Left ventricle myocardium inferior (tissue), 1 donor: Measurements from ENCODE around the gene ANXA10. TPM values are rescaled to one million over a fixed set of nuclear protein-coding genes. Genes with fewer than 3 reads are reported as not detected.

Experiments used
- DNase-seq: peaks from one replicate; pipeline ENCODE4 v3.0.0-alpha.2; 2020
- H3K27ac ChIP-seq: fragments of 200-600 bp; replicated peaks from 2 replicates; pipeline ENCODE4 v1.8.0; 2021
- H3K27me3 ChIP-seq: fragments of 200-600 bp; 2 replicates; pipeline ENCODE4 v1.8.0; 2021; ENCODE audit warnings: low read depth
- H3K36me3 ChIP-seq: fragments of 200-600 bp; 2 replicates; pipeline ENCODE4 v1.8.0; 2021
- H3K4me1 ChIP-seq: fragments of 200-600 bp; 2 replicates; pipeline ENCODE4 v1.8.0; 2021
- H3K4me3 ChIP-seq: fragments of 200-600 bp; 2 replicates; pipeline ENCODE4 v1.8.0; 2021; ENCODE audit warnings: mild to moderate bottlenecking, moderate library complexity
- H3K9me3 ChIP-seq: fragments of 200-600 bp; replicated peaks from 2 replicates; pipeline ENCODE4 v1.8.0; 2021
- CTCF ChIP-seq: fragments of 200-600 bp; IDR thresholded peaks from 2 replicates; pipeline ENCODE4 v1.8.0; 2021; ENCODE audit warnings: antibody characterized with exemption, mild to moderate bottlenecking, borderline replicate concordance
- intact Hi-C: fragments of 100-400 bp; cut with micrococcal nuclease; formaldehyde crosslinking; loops from one replicate; pipeline ENCODE4 v1.11.0; 2022
- total RNA-seq: library from RNA; stranded (reverse); fragmentation: NEBNext Ultra II Directional; extraction: Animal tissue kit (Norgen Biotek cat#: 25700); gene quantifications from one replicate; pipeline ENCODE4 v1.2.1, GENCODE V29; 2021
- donor health status: DM: no; HTN: yes; CAD: no; lungs with severe emphysema.

ANXA10 gene
- total RNA-seq, 1 donor from 2014 or later = not detected

GRCh38 chr4:168124008-168124641 lies 31.8 kb downstream of the ANXA10 start:
- TF ChIP-seq CTCF = no peak
- Histone ChIP-seq H3K4me1 (peaks cover 8% of the 10 kb centered on the region), H3K27ac (no peak overlapping the region), H3K27me3 (no peaks in the 10 kb centered on the region), H3K9me3 (no peaks in the 10 kb centered on the region), H3K36me3 (no peaks in the 10 kb centered on the region), H3K4me3 (no peak overlapping the region)
- intact Hi-C loops = no loop called here
- no peak for DNase-seq

- H3K27me3 ChIP-seq = no peaks in the 10 kb centered on the region
- TF ChIP-seq CTCF = no peak
- no peaks in the 10 kb centered on the region for H3K4me1 ChIP-seq
- H3K27ac ChIP-seq = no peak overlapping the region
- H3K36me3 ChIP-seq = no peaks in the 10 kb centered on the region
- no peak for DNase-seq
- no peak overlapping the region for H3K4me3 ChIP-seq
- H3K9me3 ChIP-seq = no peaks in the 10 kb centered on the region
- intact Hi-C loops = no loop called here
These were observed 34.6 kb downstream of the ANXA10 start for GRCh38 chr4:168126952-168127351.

GRCh38 chr4:168128601-168129000 lies 36.3 kb downstream of the ANXA10 start:
- no peak for DNase-seq
- no peaks in the 10 kb centered on the region for H3K27me3 ChIP-seq

GRCh38 chr4:168129046-168129772 lies 36.9 kb downstream of the ANXA10 start:
- no peak for TF ChIP-seq CTCF
- no peak for DNase-seq
- intact Hi-C loops = no loop called here
- Histone ChIP-seq H3K9me3 (no peaks in the 10 kb centered on the region), H3K4me3 (no peak overlapping the region), H3K27ac (no peak overlapping the region), H3K36me3 (no peaks in the 10 kb centered on the region), H3K4me1 (no peaks in the 10 kb centered on the region), H3K27me3 (no peaks in the 10 kb centered on the region)

More at GRCh38 chr4:168128601-168129000, 36.3 kb downstream of the ANXA10 start:
- no peak overlapping the region for H3K27ac ChIP-seq
- H3K9me3 ChIP-seq = no peaks in the 10 kb centered on the region
- H3K36me3 ChIP-seq = no peaks in the 10 kb centered on the region
- TF ChIP-seq CTCF = no peak
- no peaks in the 10 kb centered on the region for H3K4me1 ChIP-seq
- intact Hi-C loops = no loop called here
- H3K4me3 ChIP-seq = no peak overlapping the region

- no peak overlapping the region for H3K4me3 ChIP-seq
- no peaks in the 10 kb centered on the region for H3K9me3 ChIP-seq
- H3K4me1 ChIP-seq = no peaks in the 10 kb centered on the region
- H3K27me3 ChIP-seq = no peaks in the 10 kb centered on the region
- intact Hi-C loops = no loop called here
- no peak for DNase-seq
- TF ChIP-seq CTCF = no peak
- no peaks in the 10 kb centered on the region for H3K36me3 ChIP-seq
- no peak overlapping the region for H3K27ac ChIP-seq
These were observed 37.5 kb downstream of the ANXA10 start for GRCh38 chr4:168129802-168130201.
